HG03521 (cell line): Measurements from ENCODE around the gene SMCR8.
"Not testable (repeated sequence)": the region's sequence is repeated elsewhere in the genome, so short reads cannot be mapped to it uniquely, and the experiment has no call there.

Source experiments
- ATAC-seq: cut with Tn5 transposase; IDR thresholded peaks from one replicate; pipeline ENCODE4 v1.9.1; 2021; ENCODE audit warnings: mild to moderate bottlenecking, moderate library complexity; ENCODE audit not compliant: unreplicated experiment

Gene SMCR8, protein sequence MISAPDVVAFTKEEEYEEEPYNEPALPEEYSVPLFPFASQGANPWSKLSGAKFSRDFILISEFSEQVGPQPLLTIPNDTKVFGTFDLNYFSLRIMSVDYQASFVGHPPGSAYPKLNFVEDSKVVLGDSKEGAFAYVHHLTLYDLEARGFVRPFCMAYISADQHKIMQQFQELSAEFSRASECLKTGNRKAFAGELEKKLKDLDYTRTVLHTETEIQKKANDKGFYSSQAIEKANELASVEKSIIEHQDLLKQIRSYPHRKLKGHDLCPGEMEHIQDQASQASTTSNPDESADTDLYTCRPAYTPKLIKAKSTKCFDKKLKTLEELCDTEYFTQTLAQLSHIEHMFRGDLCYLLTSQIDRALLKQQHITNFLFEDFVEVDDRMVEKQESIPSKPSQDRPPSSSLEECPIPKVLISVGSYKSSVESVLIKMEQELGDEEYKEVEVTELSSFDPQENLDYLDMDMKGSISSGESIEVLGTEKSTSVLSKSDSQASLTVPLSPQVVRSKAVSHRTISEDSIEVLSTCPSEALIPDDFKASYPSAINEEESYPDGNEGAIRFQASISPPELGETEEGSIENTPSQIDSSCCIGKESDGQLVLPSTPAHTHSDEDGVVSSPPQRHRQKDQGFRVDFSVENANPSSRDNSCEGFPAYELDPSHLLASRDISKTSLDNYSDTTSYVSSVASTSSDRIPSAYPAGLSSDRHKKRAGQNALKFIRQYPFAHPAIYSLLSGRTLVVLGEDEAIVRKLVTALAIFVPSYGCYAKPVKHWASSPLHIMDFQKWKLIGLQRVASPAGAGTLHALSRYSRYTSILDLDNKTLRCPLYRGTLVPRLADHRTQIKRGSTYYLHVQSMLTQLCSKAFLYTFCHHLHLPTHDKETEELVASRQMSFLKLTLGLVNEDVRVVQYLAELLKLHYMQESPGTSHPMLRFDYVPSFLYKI

GRCh38 chr17:18314731-18315561, at the start of gene SMCR8, which contains the start of gene TOP3A:
TSS of gene SMCR8 (plus strand) at chr17:18315293. CDS start at chr17:18315790, 497 bp downstream.
TSS of gene TOP3A (minus strand) at chr17:18314994. CDS start at chr17:18314778, 216 bp downstream.
- peak; percentile 81 for ATAC-seq

DNA sequence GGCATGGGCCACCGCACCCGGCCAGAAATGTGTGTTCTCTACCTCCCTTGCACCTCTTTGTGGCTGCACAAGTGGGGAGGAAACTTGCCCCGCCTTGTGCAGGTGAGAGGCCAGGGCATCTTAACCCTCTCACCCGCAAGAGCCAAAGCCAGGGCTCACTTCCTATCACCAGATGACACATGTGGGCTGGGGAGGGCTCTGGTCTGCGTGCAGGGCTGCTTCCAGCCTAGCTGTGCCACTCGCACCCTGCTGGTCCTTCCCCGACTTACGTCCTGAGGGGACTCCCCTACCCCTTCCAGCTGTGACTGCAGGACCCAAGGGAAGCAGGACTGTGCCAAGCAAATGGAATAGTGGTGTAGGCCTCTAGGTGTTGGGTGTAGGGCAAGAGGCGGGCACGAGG, 47.7 kb upstream of the SMCR8 start:
- no peak for ATAC-seq

GRCh38 chr17:18267927-18268711, 47.0 kb upstream of the SMCR8 start:
- ATAC-seq = no peak

- ATAC-seq = no peak
Measured at GRCh38 chr17:18270046-18270931, 44.8 kb upstream of the SMCR8 start.

- no peak for ATAC-seq
Measured at GRCh38 chr17:18277076-18277475, 38.0 kb upstream of the SMCR8 start.

GRCh38 chr17:18278867-18279266, 36.2 kb upstream of the SMCR8 start:
- ATAC-seq = no peak

- no peak for ATAC-seq
Measured at GRCh38 chr17:18280249-18280648, 34.8 kb upstream of the SMCR8 start.

GRCh38 chr17:18280766-18281371, 34.2 kb upstream of the SMCR8 start:
- ATAC-seq = no peak

DNA sequence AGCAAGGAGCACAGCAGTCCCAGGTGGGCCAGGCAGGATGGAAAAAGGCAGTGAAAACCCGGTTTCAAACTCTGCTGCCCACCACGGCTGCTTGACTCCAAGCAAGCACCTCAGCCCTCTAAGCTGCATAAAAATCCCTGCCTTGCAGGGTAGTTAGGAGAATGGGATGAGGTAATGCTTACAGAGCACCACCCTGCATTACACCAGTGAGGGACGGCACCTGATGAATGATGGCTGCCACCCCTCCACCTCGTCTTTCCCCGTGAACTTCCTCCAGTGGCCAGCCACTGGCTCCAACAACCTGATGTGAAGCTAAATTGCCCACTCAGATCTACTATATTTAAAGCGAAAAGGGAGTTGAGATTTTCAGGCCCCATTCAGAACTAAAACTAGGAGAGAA, 33.3 kb upstream of the SMCR8 start:
- no peak for ATAC-seq

DNA sequence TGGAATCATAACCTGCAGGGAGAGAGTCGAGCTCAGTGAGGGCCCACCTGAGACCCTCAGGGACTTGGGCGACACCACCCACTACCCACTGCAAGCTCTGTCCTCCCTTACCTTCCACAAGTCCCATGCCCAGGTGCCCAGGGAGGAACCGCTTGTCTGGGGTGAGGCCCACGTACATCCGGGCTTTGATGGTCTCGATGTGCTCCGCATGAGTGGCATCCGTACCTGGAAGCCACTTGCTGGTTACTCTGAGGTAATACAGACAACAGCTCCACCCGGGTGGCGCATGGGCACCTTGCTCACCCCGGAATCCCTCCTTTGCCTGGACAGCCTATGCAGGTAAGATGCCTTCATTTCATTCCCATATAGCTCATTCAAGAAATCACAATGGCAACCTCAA, 29.8 kb upstream of the SMCR8 start:
- ATAC-seq = no peak

- ATAC-seq = no peak
Measured at GRCh38 chr17:18291718-18292540, 23.2 kb upstream of the SMCR8 start.

- ATAC-seq = not testable (repeated sequence)
Measured at GRCh38 chr17:18298061-18298460, 17.0 kb upstream of the SMCR8 start.

GRCh38 chr17:18300725-18301480, 14.2 kb upstream of the SMCR8 start:
- no peak for ATAC-seq

- not testable (repeated sequence) for ATAC-seq
Measured at GRCh38 chr17:18303206-18303605, 11.9 kb upstream of the SMCR8 start.

- ATAC-seq = no peak
Measured at GRCh38 chr17:18309202-18309601, 5.9 kb upstream of the SMCR8 start.

DNA sequence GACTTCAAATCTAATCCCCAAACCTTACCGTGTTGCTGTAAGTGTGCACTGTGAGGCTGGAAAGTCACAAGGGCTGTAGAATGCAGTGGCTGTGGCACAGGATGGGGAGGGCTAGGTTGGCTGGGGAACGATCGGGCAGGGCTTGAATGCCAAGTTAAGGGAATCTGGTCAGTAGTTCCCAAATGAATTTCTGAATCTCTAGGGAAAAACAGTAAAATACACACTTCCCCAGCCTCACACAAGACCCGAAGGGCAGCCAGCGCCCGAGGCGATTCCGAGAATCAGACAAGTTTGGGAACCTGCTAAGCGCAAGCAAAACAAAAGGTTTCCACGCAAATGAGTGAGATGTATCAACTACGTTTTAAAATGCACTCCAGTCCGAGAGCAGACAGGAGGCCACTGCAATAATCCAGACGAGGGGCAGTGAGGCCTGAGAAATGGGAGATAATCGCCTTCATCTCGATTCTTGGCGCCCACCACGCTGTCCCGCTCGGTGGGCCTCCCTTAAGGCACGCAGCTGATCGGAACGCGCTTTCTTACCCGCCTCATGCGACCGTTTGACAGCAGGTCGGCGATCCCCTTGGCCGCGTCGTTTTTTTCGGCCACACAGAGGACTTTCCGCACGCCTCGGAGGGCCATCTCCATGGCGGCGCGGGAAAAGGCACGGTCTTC, 898 bp upstream of the SMCR8 start:
- ATAC-seq = peak; percentile 4

DNA sequence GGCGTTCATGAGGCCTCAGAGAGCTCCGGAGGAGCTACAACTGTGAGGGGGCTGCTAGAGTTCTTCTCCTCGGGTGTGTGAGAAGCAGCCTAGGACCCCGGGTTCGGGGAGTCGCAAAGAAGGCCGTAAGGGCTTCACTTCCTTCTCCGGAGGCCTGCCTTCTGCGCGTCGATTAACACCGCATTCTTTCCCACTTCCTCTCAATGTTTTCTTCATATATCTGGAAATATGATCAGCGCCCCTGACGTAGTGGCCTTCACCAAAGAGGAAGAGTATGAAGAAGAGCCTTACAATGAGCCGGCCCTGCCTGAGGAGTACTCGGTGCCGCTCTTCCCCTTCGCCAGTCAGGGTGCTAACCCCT, 449 bp downstream of the SMCR8 start:
- ATAC-seq = peak; percentile 1
